GM12878 (cell line): Measurements from ENCODE around the gene RNASEH2A. TPM values are rescaled to one million over a fixed set of nuclear protein-coding genes. Genes with fewer than 3 reads are reported as not detected.
A peak's percentile ranks its signal among the peaks of the same experiment; 100 is the strongest.

Experiments
- ATAC-seq: fragments of 200-7000 bp; cut with Tn5 transposase; 3 replicates; pipeline ENCODE4 v1.9.1; 2020; ENCODE audit warnings: mild to moderate bottlenecking, moderate library complexity
- BruUV-seq: library from RNA; stranded (reverse); fragments of 400-500 nt; replicated peaks from 2 replicates; lab custom pipeline; 2021; lab: Mats Ljungman, UMichigan
- CTCF ChIA-PET: fragments of 300-600 bp; sonication (Branson Sonifier 250); formaldehyde crosslinking; extraction: SDS; loops from one replicate; lab custom pipeline; 2021; ENCODE audit warnings: inconsistent platforms; lab: Yijun Ruan, JAX
- POLR2A ChIA-PET: fragments of 350-600 bp; formaldehyde crosslinking; extraction: SDS; loops from one replicate; lab custom pipeline; 2021; ENCODE audit warnings: inconsistent platforms; lab: Charles Lee
- RAD21 ChIA-PET: fragments of 300-600 bp; sonication (Branson Sonifier 250); formaldehyde crosslinking; loops from one replicate; lab custom pipeline; 2023; ENCODE audit warnings: antibody characterized with exemption; ENCODE audit not compliant: unreplicated experiment; lab: Charles Lee
- SMC1A ChIA-PET: fragments of 300-600 bp; sonication (Branson Sonifier 250); formaldehyde crosslinking; loops from one replicate; lab custom pipeline; 2023; ENCODE audit not compliant: unreplicated experiment, uncharacterized antibody; lab: Charles Lee
- DNase-seq: peaks from one replicate; pipeline ENCODE4 v3.0.0-alpha.2; 2011; ENCODE audit warnings: low read depth, low spot score
- FAIRE-seq: peaks from 3 replicates; lab custom pipeline; 2011; peaks lifted over from hg19 to GRCh38; lab: Jason Lieb, UNC
- H2AFZ ChIP-seq: 2 replicates; pipeline ENCODE4 v1.6.0; 2011; ENCODE audit warnings: low read depth, low read length, control low read depth; ENCODE audit not compliant: control insufficient read depth
- H3K27ac ChIP-seq: 2 replicates; pipeline ENCODE4 v1.5.1; 2011; ENCODE audit warnings: control low read depth; ENCODE audit not compliant: control insufficient read depth, insufficient read depth
- H3K27me3 ChIP-seq, 2 experiments: replicated peaks in 1 of 2; 2 replicates each; pipeline versions ENCODE4 v1.6.0 to v1.6.1; 2011; ENCODE audit warnings: low read length in 1 of 2; ENCODE audit not compliant: control insufficient read depth in 2 of 2, insufficient read depth in 2 of 2
- H3K36me3 ChIP-seq, 2 experiments: 2 replicates each; pipeline ENCODE4 v1.5.1; 2011; ENCODE audit warnings: low read length in 1 of 2; ENCODE audit not compliant: control insufficient read depth in 2 of 2, insufficient read depth in 2 of 2
- H3K4me1 ChIP-seq: 2 replicates; pipeline ENCODE4 v1.6.1; 2011; ENCODE audit warnings: mild to moderate bottlenecking, low read length, moderate library complexity, mixed read lengths; ENCODE audit not compliant: control insufficient read depth, insufficient read depth
- H3K4me2 ChIP-seq: 2 replicates; pipeline ENCODE4 v1.6.0; 2011; ENCODE audit warnings: control low read depth; ENCODE audit not compliant: control insufficient read depth, insufficient read depth
- H3K4me3 ChIP-seq: fragments of 200-600 bp; sonication (generic); 2 replicates; pipeline ENCODE4 v1.5.1; 2016
- H3K79me2 ChIP-seq: 2 replicates; pipeline ENCODE4 v1.6.0; 2011; ENCODE audit warnings: low read length; ENCODE audit not compliant: control insufficient read depth, insufficient read depth
- H3K9ac ChIP-seq: 2 replicates; pipeline ENCODE4 v1.8.0; 2011; ENCODE audit warnings: low read length, control low read depth, mixed read lengths; ENCODE audit not compliant: control insufficient read depth, insufficient read depth
- H3K9me3 ChIP-seq: replicated peaks from 3 replicates; pipeline ENCODE4 v1.5.1; 2011; ENCODE audit warnings: mild to moderate bottlenecking, low read length; ENCODE audit not compliant: control insufficient read depth, insufficient read depth
- H4K20me1 ChIP-seq: 2 replicates; pipeline ENCODE4 v1.6.0; 2011; ENCODE audit not compliant: control insufficient read depth, insufficient read depth
- ASH2L ChIP-seq: fragments of 300-600, 200-600 bp; sonication (generic); IDR thresholded peaks from 2 replicates; pipeline ENCODE4 v1.6.1; 2017; ENCODE audit warnings: low read depth, mild to moderate bottlenecking, borderline replicate concordance
- CTCF ChIP-seq, 3 experiments: IDR thresholded peaks in 2 of 3; conservative IDR thresholded peaks in 1 of 3; 2 replicates each; pipeline ENCODE4 v1.5.1; 2011; ENCODE audit warnings: low read depth in 3 of 3, low read length in 3 of 3, mild to moderate bottlenecking in 3 of 3, control low read depth in 2 of 3, moderate library complexity in 2 of 3, inconsistent platforms in 1 of 3, mixed read lengths in 1 of 3; ENCODE audit not compliant: control insufficient read depth in 2 of 3, insufficient read depth in 1 of 3; ENCODE audit errors: extremely low read depth in 1 of 3
- DPF2 ChIP-seq: fragments of 450-650 bp; IDR thresholded peaks from 2 replicates; pipeline ENCODE4 v1.6.1; 2017; ENCODE audit warnings: mild to moderate bottlenecking
- IKZF2 ChIP-seq, 2 experiments: fragments of 450-650 bp; IDR thresholded peaks; 2 replicates each; pipeline ENCODE4 v1.6.1; 2017; ENCODE audit warnings: mild to moderate bottlenecking in 2 of 2, moderate library complexity in 2 of 2
- MAX ChIP-seq: IDR thresholded peaks from 2 replicates; pipeline ENCODE4 v1.6.1; 2012; ENCODE audit warnings: low read depth, low read length, improper control_type of control experiment
- NR2F1 ChIP-seq: fragments of 450-650 bp; conservative IDR thresholded peaks from 2 replicates; pipeline ENCODE4 v1.6.1; 2017; ENCODE audit warnings: mild to moderate bottlenecking
- PBX3 ChIP-seq: IDR thresholded peaks from 2 replicates; pipeline ENCODE4 v1.6.1; 2011; ENCODE audit warnings: mild to moderate bottlenecking, low read depth, low read length, moderate library complexity; ENCODE audit not compliant: insufficient replicate concordance
- PRDM15 ChIP-seq: fragments of 450-650 bp; formaldehyde crosslinking; IDR thresholded peaks from 2 replicates; pipeline ENCODE4 v1.4.0; 2020; ENCODE audit warnings: mild to moderate bottlenecking, moderate library complexity
- SMC3 ChIP-seq: IDR thresholded peaks from 2 replicates; pipeline ENCODE4 v1.6.1; 2011; ENCODE audit warnings: low read length, improper control_type of control experiment, borderline replicate concordance
- TCF12 ChIP-seq: IDR thresholded peaks from 2 replicates; pipeline ENCODE4 v1.6.1; 2011; ENCODE audit warnings: low read depth, mild to moderate bottlenecking, low read length
- USF1 ChIP-seq: IDR thresholded peaks from 2 replicates; pipeline ENCODE4 v1.6.1; 2011; ENCODE audit warnings: borderline replicate concordance, low read depth, mild to moderate bottlenecking, moderate library complexity, mixed read lengths, low read length; ENCODE audit not compliant: insufficient read depth; ENCODE audit errors: extremely low read length
- ZNF274 ChIP-seq: IDR thresholded peaks from one replicate; pipeline ENCODE4 v1.8.0; 2011; ENCODE audit not compliant: insufficient read length, insufficient read depth
- ZSCAN29 ChIP-seq: fragments of 450-650 bp; IDR thresholded peaks from 2 replicates; pipeline ENCODE4 v1.6.1; 2017; ENCODE audit warnings: mild to moderate bottlenecking, moderate library complexity
- WGBS: methylation state at CpG from one replicate; pipeline ENCODE4 v1.1.6; 2016; ENCODE audit warnings: low lambda C conversion rate; ENCODE audit not compliant: insufficient replicate concordance, insufficient coverage; ENCODE audit errors: missing lambda C conversion rate; 5-methylcytosine and 5-hydroxymethylcytosine counted together
- in situ Hi-C: fragments of 300-500 bp; cut with MboI; formaldehyde crosslinking; loops from 9 replicates; pipeline ENCODE4 v1.14.3; 2018; ENCODE audit warnings: mixed read lengths
- intact Hi-C: fragments of 100-400 bp; cut with micrococcal nuclease; formaldehyde crosslinking; loops from one replicate; pipeline ENCODE4 v1.14.2; 2022; ENCODE audit not compliant: unreplicated experiment
- polyA plus RNA-seq, 11 experiments: library from polyadenylated mRNA; depleted of rRNA in 4 of 11; unstranded in 6 of 11; stranded (reverse) in 5 of 11; fragments of >200 nt; fragmentation: Nextera tagmentation in 4 of 11; fragmentation: Illumina TruSeq in 1 of 11; extraction: Ambion mirVana in 4 of 11; extraction: Trizol in 1 of 11; gene quantifications; 1 replicate in 1 of 11; 2 replicates in 10 of 11; pipeline versions ENCODE4 v1.2.1 to v1.2.3, GENCODE V29; 2011 to 2016; ENCODE audit warnings: inconsistent platforms in 2 of 11, missing spikeins in 2 of 11, low read depth in 1 of 11
- total RNA-seq, 4 experiments: library from RNA; depleted of rRNA in 3 of 4; stranded (reverse); fragments of >200 nt in 3 of 4; fragmentation: Illumina TruSeq in 1 of 4; extraction: Trizol in 1 of 4; gene quantifications; 2 replicates each; pipeline versions ENCODE4 v1.2.1 to v1.2.3, GENCODE V29; 2013 to 2021

RNASEH2A gene
- total and polyA plus RNA-seq, 10 of the 15 experiments (the other 5 are each of a cell fraction or from before 2014, with no cell fraction given): 17.4 to 103 (median 40.4) TPM

GRCh38 chr19:12789904-12790619 is 16.3 kb upstream of the RNASEH2A start:
- H3K36me3 ChIP-seq: no peaks in the 10 kb centered on the region
- SMC1A ChIA-PET: interaction anchor here (1.4 to 11.5 kb wide), 3 partner anchors 10 to 30 kb away, joined by 4 to 240 read pairs (median 28); no protein-coding TSS in a partner anchor
- CTCF ChIA-PET: interaction anchor here (1.4 to 11.1 kb wide), 3 partner anchors 12 to 24 kb away, joined by 8 to 537 read pairs (median 44); partner anchors contain the start of gene HOOK2
- BruUV-seq: no TSS peak
- intact Hi-C loops: loop anchor here (5.0 to 10.0 kb wide), 2 partner anchors 147 to 1695 kb away; partner anchors contain the start of gene CALR
- H3K9ac ChIP-seq: peak overlapping the region; percentile 97
- FAIRE-seq (peak; percentile 18), ATAC-seq (peak; percentile 53), DNase-seq (peak; percentile 86)
- H3K4me1 ChIP-seq: peaks cover 47% of the 10 kb centered on the region
- peaks cover 42% of the 10 kb centered on the region for H3K79me2 ChIP-seq
- no peaks in the 10 kb centered on the region for H4K20me1 ChIP-seq
- POLR2A ChIA-PET: interaction anchor here (0.6 to 8.2 kb wide), 4 partner anchors 9 to 53 kb away, joined by 3 to 303 read pairs (median 38); partner anchors contain the start of genes GET3 and HOOK2
- H3K27me3 ChIP-seq: no peaks in the 10 kb centered on the region
- WGBS: under 1% methylated on average over 56 of the region's 56 CpGs
- H3K27ac ChIP-seq: peak overlapping the region; percentile 99
- no peaks in the 10 kb centered on the region; the same call in 2 of the 3 replicates for H3K9me3 ChIP-seq
- H3K4me2 ChIP-seq: peak overlapping the region; percentile 97
- in situ Hi-C loops: no loop called here
- H2AFZ ChIP-seq: peak overlapping the region; percentile 46; the same call in 1 of the 2 replicates
- peak overlapping the region; percentile 87 for H3K4me3 ChIP-seq
- RAD21 ChIA-PET: interaction anchor here (1.8 to 11.4 kb wide), 3 partner anchors 8 to 13 kb away, joined by 13 to 303 read pairs (median 49); partner anchors contain the start of gene HOOK2
- TF ChIP-seq CTCF (IDR thresholded peaks at IDR 0.05 in 2 of 3, conservative IDR thresholded peaks at IDR 0.05 in 1 of 3; ENCODE audit: control insufficient read depth in 2 of 3, extremely low read depth in 1 of 3, insufficient read depth in 1 of 3, low read depth in 3 of 3, low read length in 3 of 3): no peak
- TF ChIP-seq PRDM15 (CRISPR knock-in tag): no peak
- TF ChIP-seq PBX3: no peak
- TF ChIP-seq ASH2L: no peak
- no peak for TF ChIP-seq SMC3
- no peak for TF ChIP-seq ZNF274
- peak; percentile 90 to 91 for TF ChIP-seq IKZF2 (IDR thresholded peaks at IDR 0.05)
- TF ChIP-seq MAX: no peak; the same call in 1 of the 2 replicates
- TF ChIP-seq TCF12: no peak; the same call in 1 of the 2 replicates
- TF ChIP-seq ZSCAN29: no peak
- peak; percentile 53; the same call in 1 of the 2 replicates for TF ChIP-seq NR2F1
- no peak; the same call in 1 of the 2 replicates for TF ChIP-seq DPF2
- no peak for TF ChIP-seq USF1
